ENCODE data around the gene PLPPR4.
"Not testable (repeated sequence)": the region's sequence is repeated elsewhere in the genome, so short reads cannot be mapped to it uniquely, and the experiment has no call there.

Gene PLPPR4

GRCh38 chr1:99233446-99233845 is 30.8 kb upstream of the PLPPR4 start:
- H2AFZ ChIP-seq (ENCODE audit: low read length, unreplicated experiment) = no peak overlapping the region

DNA sequence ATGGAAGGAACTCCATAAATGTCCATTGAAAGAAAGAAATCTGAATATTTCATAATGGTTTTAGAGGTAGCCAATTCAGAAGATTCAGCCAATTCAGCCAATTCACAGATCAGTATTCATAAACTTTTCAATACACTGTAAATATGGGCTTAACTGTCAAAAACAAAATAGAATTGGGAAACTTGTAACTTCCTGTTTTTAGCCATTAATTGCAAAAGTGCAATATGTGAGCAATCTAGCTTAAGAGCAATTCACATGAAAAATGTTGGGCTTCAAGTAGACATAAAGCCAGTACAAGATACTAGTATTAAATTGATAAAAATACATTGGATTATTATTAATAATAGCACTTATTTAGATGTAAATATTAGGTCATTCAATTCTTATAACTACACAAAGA is 27.5 kb upstream of the PLPPR4 start:
- peaks cover 9% of the 10 kb centered on the region; the same call in 1 of the 2 replicates for H3K27me3 ChIP-seq (ENCODE audit: insufficient read depth, low read length)
- H3K79me2 ChIP-seq (ENCODE audit: control insufficient read depth, insufficient read depth, low read length, unreplicated experiment) = no peaks in the 10 kb centered on the region
- no peaks in the 10 kb centered on the region for H3K36me3 ChIP-seq (ENCODE audit: insufficient read depth, low read length)
- H3K27ac ChIP-seq (ENCODE audit: low read depth, low read length) = no peak overlapping the region
- H3K4me3 ChIP-seq (ENCODE audit: low read depth, low read length) = no peak overlapping the region
- no peaks in the 10 kb centered on the region for H3K4me1 ChIP-seq (ENCODE audit: control insufficient read depth, insufficient read depth, low read length, unreplicated experiment)
- no peak overlapping the region for H2AFZ ChIP-seq (ENCODE audit: low read length, unreplicated experiment)

More at GRCh38 chr1:99233446-99233845, 30.8 kb upstream of the PLPPR4 start:
- no peak overlapping the region for H3K27ac ChIP-seq (ENCODE audit: low read depth, low read length)
- H3K4me3 ChIP-seq (ENCODE audit: low read depth, low read length) = no peak overlapping the region
- H3K79me2 ChIP-seq (ENCODE audit: control insufficient read depth, insufficient read depth, low read length, unreplicated experiment) = no peaks in the 10 kb centered on the region
- H3K36me3 ChIP-seq (ENCODE audit: insufficient read depth, low read length) = no peaks in the 10 kb centered on the region
- no peaks in the 10 kb centered on the region for H3K4me1 ChIP-seq (ENCODE audit: control insufficient read depth, insufficient read depth, low read length, unreplicated experiment)
- H3K27me3 ChIP-seq (ENCODE audit: insufficient read depth, low read length) = peaks cover 13% of the 10 kb centered on the region

DNA sequence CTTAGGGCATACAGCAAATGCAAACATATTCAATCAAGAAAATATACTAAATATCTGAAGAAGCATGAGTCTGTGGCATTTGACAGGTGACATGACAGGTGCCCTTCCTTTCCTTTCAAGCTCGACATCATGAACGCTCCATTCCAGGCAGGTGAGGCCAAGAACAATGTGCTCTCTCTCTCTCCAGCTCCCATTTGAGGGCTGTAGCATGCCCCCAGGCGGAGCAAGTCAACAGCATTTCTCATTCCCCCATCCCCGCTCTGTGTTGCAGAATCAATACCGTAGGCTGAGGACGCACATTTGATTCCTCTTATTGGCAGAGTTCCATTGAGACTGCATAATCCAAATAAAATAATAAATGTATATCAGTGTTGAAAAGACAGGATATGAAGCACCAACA is 24.6 kb upstream of the PLPPR4 start:
- Histone ChIP-seq H3K4me3 (ENCODE audit: low read depth, low read length) (no peak overlapping the region), H3K79me2 (ENCODE audit: control insufficient read depth, insufficient read depth, low read length, unreplicated experiment) (no peaks in the 10 kb centered on the region), H3K27me3 (ENCODE audit: insufficient read depth, low read length) (peaks cover 12% of the 10 kb centered on the region; the same call in 1 of the 2 replicates), H2AFZ (ENCODE audit: low read length, unreplicated experiment) (no peak overlapping the region), H3K27ac (ENCODE audit: low read depth, low read length) (no peak overlapping the region), H3K36me3 (ENCODE audit: insufficient read depth, low read length) (no peaks in the 10 kb centered on the region), H3K4me1 (ENCODE audit: control insufficient read depth, insufficient read depth, low read length, unreplicated experiment) (no peaks in the 10 kb centered on the region)

- Histone ChIP-seq H3K36me3 (ENCODE audit: insufficient read depth, low read length) (no peaks in the 10 kb centered on the region), H3K27me3 (ENCODE audit: insufficient read depth, low read length) (peaks cover 12% of the 10 kb centered on the region; the same call in 1 of the 2 replicates), H3K27ac (ENCODE audit: low read depth, low read length) (no peak overlapping the region), H2AFZ (ENCODE audit: low read length, unreplicated experiment) (no peak overlapping the region), H3K79me2 (ENCODE audit: control insufficient read depth, insufficient read depth, low read length, unreplicated experiment) (no peaks in the 10 kb centered on the region), H3K4me3 (ENCODE audit: low read depth, low read length) (no peak overlapping the region), H3K4me1 (ENCODE audit: control insufficient read depth, insufficient read depth, low read length, unreplicated experiment) (no peaks in the 10 kb centered on the region)
Measured at GRCh38 chr1:99240621-99241020, 23.7 kb upstream of the PLPPR4 start.

DNA sequence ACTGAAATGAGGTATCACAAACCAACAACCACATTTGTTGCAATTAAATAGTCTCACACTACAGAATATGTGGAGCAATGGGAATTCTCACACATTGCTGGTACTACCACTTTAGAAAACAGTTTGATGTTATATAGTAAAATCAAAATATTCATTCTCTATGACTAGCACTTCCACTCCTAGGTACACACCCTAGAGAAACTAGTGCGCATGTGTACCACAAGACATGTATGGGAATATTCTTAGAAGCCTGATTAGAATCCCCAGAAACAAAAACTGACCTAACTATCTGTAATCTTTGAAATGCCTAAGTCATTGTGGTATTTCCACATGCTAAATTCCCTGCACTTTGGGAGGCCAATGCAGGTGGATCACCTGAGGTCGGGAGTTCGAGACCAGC is 18.1 kb upstream of the PLPPR4 start:
- Histone ChIP-seq H3K4me1 (ENCODE audit: control insufficient read depth, insufficient read depth, low read length, unreplicated experiment) (no peaks in the 10 kb centered on the region), H2AFZ (ENCODE audit: low read length, unreplicated experiment) (no peak overlapping the region), H3K27ac (ENCODE audit: low read depth, low read length) (no peak overlapping the region), H3K27me3 (ENCODE audit: insufficient read depth, low read length) (peaks cover 14% of the 10 kb centered on the region; the same call in 1 of the 2 replicates), H3K36me3 (ENCODE audit: insufficient read depth, low read length) (no peaks in the 10 kb centered on the region), H3K4me3 (ENCODE audit: low read depth, low read length) (no peak overlapping the region), H3K79me2 (ENCODE audit: control insufficient read depth, insufficient read depth, low read length, unreplicated experiment) (no peaks in the 10 kb centered on the region)

- no peak overlapping the region for H3K27ac ChIP-seq (ENCODE audit: low read depth, low read length)
- H2AFZ ChIP-seq (ENCODE audit: low read length, unreplicated experiment) = no peak overlapping the region
- no peak overlapping the region for H3K4me3 ChIP-seq (ENCODE audit: low read depth, low read length)
- no peaks in the 10 kb centered on the region for H3K4me1 ChIP-seq (ENCODE audit: control insufficient read depth, insufficient read depth, low read length, unreplicated experiment)
- peaks cover 14% of the 10 kb centered on the region; the same call in 1 of the 2 replicates for H3K27me3 ChIP-seq (ENCODE audit: insufficient read depth, low read length)
- H3K36me3 ChIP-seq (ENCODE audit: insufficient read depth, low read length) = no peaks in the 10 kb centered on the region
- H3K79me2 ChIP-seq (ENCODE audit: control insufficient read depth, insufficient read depth, low read length, unreplicated experiment) = no peaks in the 10 kb centered on the region
Measured at GRCh38 chr1:99247199-99247598, 17.1 kb upstream of the PLPPR4 start.

DNA sequence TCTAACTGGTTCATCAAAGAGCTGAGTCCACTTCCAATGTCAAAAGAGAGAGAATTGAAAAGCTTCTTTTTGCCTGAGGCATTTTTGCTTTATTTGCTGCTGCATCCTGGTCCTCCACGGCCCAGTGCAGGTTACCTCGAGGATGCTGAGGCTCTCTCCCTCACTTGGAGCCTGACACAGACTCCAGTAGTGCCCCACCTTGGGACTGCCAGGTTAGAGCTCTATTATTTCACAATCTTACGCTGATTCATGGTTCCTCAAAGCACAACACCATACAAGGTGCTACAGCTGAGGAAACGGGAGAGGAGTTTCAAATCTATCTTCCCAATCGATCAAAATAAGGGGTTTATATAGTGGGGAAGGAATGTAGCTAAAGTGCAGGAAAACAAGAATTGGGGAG is 13.6 kb upstream of the PLPPR4 start:
- no peaks in the 10 kb centered on the region for H3K79me2 ChIP-seq (ENCODE audit: control insufficient read depth, insufficient read depth, low read length, unreplicated experiment)
- H3K4me1 ChIP-seq (ENCODE audit: control insufficient read depth, insufficient read depth, low read length, unreplicated experiment) = no peaks in the 10 kb centered on the region
- H3K27ac ChIP-seq (ENCODE audit: low read depth, low read length) = no peak overlapping the region
- H2AFZ ChIP-seq (ENCODE audit: low read length, unreplicated experiment) = no peak overlapping the region
- no peak overlapping the region for H3K4me3 ChIP-seq (ENCODE audit: low read depth, low read length)
- H3K27me3 ChIP-seq (ENCODE audit: insufficient read depth, low read length) = peaks cover 7% of the 10 kb centered on the region; the same call in 1 of the 2 replicates
- no peaks in the 10 kb centered on the region for H3K36me3 ChIP-seq (ENCODE audit: insufficient read depth, low read length)

GRCh38 chr1:99251308-99251707 is 13.0 kb upstream of the PLPPR4 start:
- H3K79me2 ChIP-seq (ENCODE audit: control insufficient read depth, insufficient read depth, low read length, unreplicated experiment) = no peaks in the 10 kb centered on the region
- H3K4me3 ChIP-seq (ENCODE audit: low read depth, low read length) = no peak overlapping the region
- no peak overlapping the region for H3K27ac ChIP-seq (ENCODE audit: low read depth, low read length)
- no peak overlapping the region for H2AFZ ChIP-seq (ENCODE audit: low read length, unreplicated experiment)
- H3K27me3 ChIP-seq (ENCODE audit: insufficient read depth, low read length) = peaks cover 7% of the 10 kb centered on the region; the same call in 1 of the 2 replicates
- no peaks in the 10 kb centered on the region for H3K36me3 ChIP-seq (ENCODE audit: insufficient read depth, low read length)
- H3K4me1 ChIP-seq (ENCODE audit: control insufficient read depth, insufficient read depth, low read length, unreplicated experiment) = no peaks in the 10 kb centered on the region

DNA sequence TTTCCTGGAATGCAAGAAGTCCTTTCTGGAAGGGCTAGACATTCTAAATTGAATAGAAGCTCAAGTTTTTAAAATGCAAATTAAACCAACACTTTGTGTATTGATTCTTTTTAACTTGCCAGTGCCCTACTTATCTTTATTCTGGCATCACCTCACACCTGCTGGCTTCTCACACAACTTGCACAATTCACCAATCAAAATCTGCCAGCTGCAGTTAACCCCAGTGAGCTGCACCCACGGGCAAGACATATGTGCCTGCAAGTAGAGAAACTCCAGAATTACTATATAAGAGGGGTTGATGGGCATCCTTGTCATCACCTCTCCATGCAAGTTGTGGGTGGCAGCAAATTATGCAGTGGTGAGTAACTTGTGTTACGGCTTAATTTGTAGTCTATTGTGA is 11.7 kb upstream of the PLPPR4 start:
- Histone ChIP-seq H3K4me1 (ENCODE audit: control insufficient read depth, insufficient read depth, low read length, unreplicated experiment) (no peaks in the 10 kb centered on the region), H3K4me3 (ENCODE audit: low read depth, low read length) (no peak overlapping the region), H3K27ac (ENCODE audit: low read depth, low read length) (no peak overlapping the region), H3K79me2 (ENCODE audit: control insufficient read depth, insufficient read depth, low read length, unreplicated experiment) (no peaks in the 10 kb centered on the region), H3K36me3 (ENCODE audit: insufficient read depth, low read length) (no peaks in the 10 kb centered on the region), H2AFZ (ENCODE audit: low read length, unreplicated experiment) (no peak overlapping the region), H3K27me3 (ENCODE audit: insufficient read depth, low read length) (peaks cover 14% of the 10 kb centered on the region)

GRCh38 chr1:99260402-99260801 is 3.9 kb upstream of the PLPPR4 start:
- H2AFZ ChIP-seq (ENCODE audit: low read length, unreplicated experiment); H3K36me3 ChIP-seq (ENCODE audit: insufficient read depth, low read length); H3K4me1 ChIP-seq (ENCODE audit: control insufficient read depth, insufficient read depth, low read length, unreplicated experiment): not testable (repeated sequence)

DNA sequence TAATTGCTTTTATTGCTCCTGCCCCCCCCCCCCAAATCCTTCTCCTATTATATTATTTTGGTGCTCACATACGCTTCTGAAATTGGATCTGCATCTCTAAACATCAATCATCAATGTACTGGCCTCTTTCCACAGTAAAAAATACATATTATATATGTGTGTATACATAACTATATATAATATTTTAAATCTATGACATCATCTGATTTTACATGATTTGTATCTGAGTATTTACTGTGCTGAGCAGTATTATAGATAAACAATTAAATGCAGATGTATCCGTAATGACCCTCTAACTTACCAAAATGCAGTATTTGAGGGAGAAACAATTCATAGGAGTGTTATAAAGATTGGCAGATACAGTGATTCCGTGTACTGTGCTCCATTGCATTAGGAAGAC is 832 bp downstream of the PLPPR4 start:
- no peaks in the 10 kb centered on the region for H3K79me2 ChIP-seq (ENCODE audit: control insufficient read depth, insufficient read depth, low read length, unreplicated experiment)
- peaks cover 37% of the 10 kb centered on the region for H3K27me3 ChIP-seq (ENCODE audit: insufficient read depth, low read length)
- no peaks in the 10 kb centered on the region for H3K36me3 ChIP-seq (ENCODE audit: insufficient read depth, low read length)
- H3K4me3 ChIP-seq (ENCODE audit: low read depth, low read length) = peak overlapping the region; percentile 76
- no peak overlapping the region for H3K27ac ChIP-seq (ENCODE audit: low read depth, low read length)
- H2AFZ ChIP-seq (ENCODE audit: low read length, unreplicated experiment) = no peak overlapping the region
- H3K4me1 ChIP-seq (ENCODE audit: control insufficient read depth, insufficient read depth, low read length, unreplicated experiment) = peaks cover 17% of the 10 kb centered on the region

More at GRCh38 chr1:99260402-99260801, 3.9 kb upstream of the PLPPR4 start:
- peaks cover 46% of the 10 kb centered on the region for H3K27me3 ChIP-seq (ENCODE audit: insufficient read depth, low read length)
- not testable (repeated sequence) for H3K4me3 ChIP-seq (ENCODE audit: low read depth, low read length); H3K79me2 ChIP-seq (ENCODE audit: control insufficient read depth, insufficient read depth, low read length, unreplicated experiment); H3K27ac ChIP-seq (ENCODE audit: low read depth, low read length)
